ENCODE data around the gene SLC52A1. TPM values are rescaled to one million over a fixed set of nuclear protein-coding genes. Genes with fewer than 3 reads are reported as not detected.

The SLC52A1 gene
- not detected in 2 replicates for total RNA-seq

GRCh38 chr17:5035315-5035714 lies at the start of gene SLC52A1:
Gene SLC52A1, minus strand, starts transcription at chr17:5035426. Its CDS starts 820 bp downstream, at chr17:5034606.

GRCh38 chr17:5078106-5079028 lies 43.1 kb upstream of the SLC52A1 start, which contains the start of gene ZFP3:
Gene ZFP3, plus strand, starts transcription at chr17:5078467. Its CDS starts 13,038 bp downstream, at chr17:5091505.

GRCh38 chr17:4997302-4998026 lies 37.8 kb downstream of the SLC52A1 start, which contains the start of the genes INCA1 and KIF1C:
Gene INCA1, minus strand, starts transcription at chr17:4997522. Its CDS starts 3,085 bp downstream, at chr17:4994437.
Gene KIF1C, plus strand, starts transcription at chr17:4997950. Its CDS starts 2,297 bp downstream, at chr17:5000247.

GRCh38 chr17:4986951-4987766 lies 48.1 kb downstream of the SLC52A1 start, which contains the start of gene CAMTA2:
Gene CAMTA2, minus strand, starts transcription at chr17:4987675. Its CDS starts 1,453 bp downstream, at chr17:4986222.

Other genes with a start within 250 kb of the SLC52A1 start
- gene VMO1, start 249.1 kb downstream of the SLC52A1 start, total RNA-seq, result 0.17 and 0.58 TPM in 2 replicates
- gene GLTPD2, start 246.5 kb downstream of the SLC52A1 start, total RNA-seq, result not detected in 2 replicates
- gene PSMB6, start 239.3 kb downstream of the SLC52A1 start, total RNA-seq, result 114 and 165 TPM in 2 replicates
- 19.1 and 26.8 TPM in 2 replicates for gene PLD2, start 228.3 kb downstream of the SLC52A1 start, total RNA-seq
- 20.4 and 29.9 TPM in 2 replicates for gene MINK1, start 202.1 kb downstream of the SLC52A1 start, total RNA-seq
- gene C17orf107, start 135.9 kb downstream of the SLC52A1 start, total RNA-seq, result 3.8 and 5.4 TPM in 2 replicates
- 0.51 TPM in 1 of 2 replicates, not detected in the other for gene CHRNE, start 132.3 kb downstream of the SLC52A1 start, total RNA-seq
- not detected in 2 replicates for gene GP1BA, start 103.1 kb downstream of the SLC52A1 start, total RNA-seq
- 31.3 and 50.4 TPM in 2 replicates for gene SLC25A11, start 95.4 kb downstream of the SLC52A1 start, total RNA-seq
- 55.7 and 65.9 TPM in 2 replicates for gene RNF167, start 95.2 kb downstream of the SLC52A1 start, total RNA-seq
- gene PFN1, start 86.9 kb downstream of the SLC52A1 start, total RNA-seq, result 692 and 1,126 TPM in 2 replicates
- gene ENO3, start 84.3 kb downstream of the SLC52A1 start, total RNA-seq, result 1.6 and 10.7 TPM in 2 replicates
- 55.8 and 67.8 TPM in 2 replicates for gene SPAG7, start 67.6 kb downstream of the SLC52A1 start, total RNA-seq
- gene CAMTA2, start 47.8 kb downstream of the SLC52A1 start, total RNA-seq, result 19.3 and 28.2 TPM in 2 replicates
- gene INCA1, start 37.9 kb downstream of the SLC52A1 start, total RNA-seq, result 0.47 and 1.6 TPM in 2 replicates
- gene KIF1C, start 37.5 kb downstream of the SLC52A1 start, total RNA-seq, result 36.3 and 55.4 TPM in 2 replicates
- gene ZFP3, start 43.0 kb upstream of the SLC52A1 start, total RNA-seq, result 1.4 and 1.8 TPM in 2 replicates
- gene ZNF232, start 76.5 kb upstream of the SLC52A1 start, total RNA-seq, result 2.5 and 4.4 TPM in 2 replicates
- not detected in 2 replicates for gene USP6, start 80.6 kb upstream of the SLC52A1 start, total RNA-seq
- 3.5 and 3.9 TPM in 2 replicates for gene ZNF594, start 156.4 kb upstream of the SLC52A1 start, total RNA-seq
- not detected in 2 replicates for gene SCIMP, start 199.4 kb upstream of the SLC52A1 start, total RNA-seq
- 26.1 and 28.7 TPM in 2 replicates for gene RABEP1, start 246.9 kb upstream of the SLC52A1 start, total RNA-seq

Measured in pericardium fibroblast (primary cell).